A549 (cell line): ENCODE data around the gene CDKN1A.

Source experiments
- CTCF ChIP-seq: fragments of >200 bp; sonication (Bioruptor Twin); formaldehyde crosslinking; IDR thresholded peaks from 3 replicates; pipeline ENCODE4 v1.5.1; 2016
- EP300 ChIP-seq, 2 experiments: fragments of >200 bp; sonication (Bioruptor Twin); formaldehyde crosslinking; IDR thresholded peaks; 2 replicates in 1 of 2; 3 replicates in 1 of 2; pipeline ENCODE4 v1.6.1; 2016 to 2017
- PHF8 ChIP-seq: fragments of 200-600 bp; sonication (generic); IDR thresholded peaks from 2 replicates; pipeline ENCODE4 v1.6.1; 2016; ENCODE audit warnings: low read depth, mild to moderate bottlenecking, antibody characterized with exemption, moderate library complexity, borderline replicate concordance

DNA sequence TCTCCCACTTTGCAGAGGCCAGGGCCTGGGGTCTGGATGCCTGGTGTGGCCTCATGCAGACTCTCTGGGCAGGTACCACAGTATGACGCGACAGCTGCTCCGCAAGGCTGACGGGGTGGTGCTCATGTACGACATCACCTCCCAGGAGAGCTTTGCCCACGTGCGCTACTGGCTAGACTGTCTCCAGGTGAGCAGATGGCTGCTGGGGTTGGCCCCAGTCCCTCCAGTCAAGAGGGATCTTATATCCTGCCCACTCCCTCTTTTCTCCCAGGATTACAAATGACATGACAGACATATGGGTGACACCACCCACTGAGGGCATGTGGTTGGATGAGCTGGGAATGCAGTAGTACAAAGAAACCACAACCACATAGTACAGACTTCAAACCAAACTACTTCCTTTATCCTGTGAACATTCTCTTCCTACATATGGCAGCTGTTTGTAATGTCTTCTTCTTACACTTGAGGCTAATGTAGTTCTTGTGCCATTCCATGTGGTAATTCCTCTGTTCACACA is 49.0 kb downstream of the CDKN1A start:
- no peak for TF ChIP-seq CTCF
- TF ChIP-seq PHF8 = no peak
- TF ChIP-seq EP300 (IDR thresholded peaks at IDR 0.05) = no peak
